ENCODE measurements around the gene PIPOX.
A peak's percentile ranks its signal among the peaks of the same experiment; 100 is the strongest.

PIPOX gene

GRCh38 chr17:29045026-29045425, 2.1 kb downstream of the PIPOX start:
- in situ Hi-C loops (cut with MboI; ENCODE audit: low pct_unique_long_range_greater_than_20kb, low sequenced_read_pairs), result no loop called here

DNA sequence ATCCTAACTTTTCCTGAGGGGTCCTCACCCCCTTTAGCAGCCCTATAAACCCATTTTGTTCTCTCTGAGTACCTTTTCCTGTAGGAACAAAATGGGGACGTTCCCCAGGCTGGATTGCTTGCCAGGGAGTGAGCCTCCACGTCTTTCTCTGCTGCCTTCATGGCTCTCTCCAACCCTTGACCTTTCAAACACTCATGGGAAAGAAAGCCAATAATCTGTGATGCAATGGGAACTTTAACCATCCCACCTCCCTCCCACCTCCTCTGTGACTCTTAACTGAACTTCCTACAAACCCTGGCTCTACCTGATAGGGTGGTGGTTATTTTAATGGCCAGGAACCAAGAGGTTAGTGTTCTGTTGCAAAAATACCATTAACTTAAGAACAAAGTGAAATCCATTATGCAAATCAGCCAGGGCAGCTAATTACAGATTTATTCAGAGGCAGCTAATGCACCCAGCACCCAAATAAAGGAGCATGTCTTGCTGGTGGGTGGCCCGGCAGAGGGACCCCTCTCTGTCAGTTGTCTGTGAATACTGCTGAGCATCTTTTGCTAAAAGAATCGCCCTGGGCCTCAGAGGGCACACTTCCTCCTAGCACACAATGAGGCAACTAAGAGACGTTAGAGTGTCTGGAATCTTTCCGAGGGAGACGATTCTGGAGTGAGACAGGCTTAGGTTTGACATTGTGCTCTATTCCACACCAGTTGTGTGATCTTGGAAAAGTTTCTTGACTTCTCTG, 3.0 kb downstream of the PIPOX start:
- in situ Hi-C loops (cut with MboI; ENCODE audit: low pct_unique_long_range_greater_than_20kb, low sequenced_read_pairs), result no loop called here
- no peak for DNase-seq

More at GRCh38 chr17:29045026-29045425, 2.1 kb downstream of the PIPOX start:
- DNase-seq, result no peak

DNA sequence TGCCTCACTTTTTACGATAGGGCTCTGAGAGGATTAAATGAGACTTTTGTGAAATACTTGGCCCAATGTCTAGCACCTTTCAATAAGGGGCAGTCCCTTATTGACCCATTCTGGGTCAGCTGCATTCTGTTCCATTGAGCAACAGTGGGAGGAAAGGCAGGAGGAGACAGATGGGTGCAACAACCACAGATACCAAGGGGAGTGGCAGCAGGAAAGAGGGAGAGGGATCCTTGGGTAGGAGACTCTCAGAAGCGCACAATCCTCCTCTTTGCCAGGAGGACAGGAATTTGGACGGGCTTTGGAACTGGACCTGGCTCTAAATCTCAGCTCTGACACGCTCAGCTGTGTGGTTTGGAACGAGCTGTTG, 3.5 kb downstream of the PIPOX start:
- in situ Hi-C loops (cut with MboI; ENCODE audit: low pct_unique_long_range_greater_than_20kb, low sequenced_read_pairs), result no loop called here
- no peak for DNase-seq

GRCh38 chr17:29048440-29049368, 5.8 kb downstream of the PIPOX start:
- no peak for DNase-seq
- in situ Hi-C loops (cut with MboI; ENCODE audit: low pct_unique_long_range_greater_than_20kb, low sequenced_read_pairs), result no loop called here

DNA sequence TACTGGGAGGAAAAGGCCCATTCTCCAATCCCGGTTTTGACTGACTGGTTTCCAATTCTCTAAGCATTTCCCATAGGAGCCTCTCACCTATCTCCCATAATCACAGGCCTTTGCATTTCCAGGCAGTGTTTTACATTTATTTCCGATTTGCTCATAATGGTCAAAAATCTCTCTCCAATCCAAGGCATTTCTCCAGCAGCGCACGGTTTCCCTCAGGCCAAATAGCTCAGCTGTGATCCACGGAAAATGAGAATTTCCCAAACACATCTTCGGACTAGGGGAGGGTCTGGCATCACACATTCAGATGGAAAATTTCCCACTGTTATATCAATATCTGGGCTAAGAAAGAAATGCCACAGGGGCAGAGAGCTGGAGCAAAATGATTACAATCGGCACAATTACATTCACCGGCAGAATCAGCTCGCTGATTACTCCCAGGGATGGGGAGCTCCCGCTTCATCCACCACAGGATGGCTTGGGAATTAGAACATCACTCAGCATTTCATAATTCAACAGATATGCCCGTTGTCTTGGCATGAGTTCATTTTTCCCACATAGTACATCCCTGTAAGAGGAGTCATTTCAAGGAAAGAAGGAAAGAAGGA, 6.7 kb downstream of the PIPOX start:
- in situ Hi-C loops (cut with MboI; ENCODE audit: low pct_unique_long_range_greater_than_20kb, low sequenced_read_pairs), result no loop called here
- no peak for DNase-seq

DNA sequence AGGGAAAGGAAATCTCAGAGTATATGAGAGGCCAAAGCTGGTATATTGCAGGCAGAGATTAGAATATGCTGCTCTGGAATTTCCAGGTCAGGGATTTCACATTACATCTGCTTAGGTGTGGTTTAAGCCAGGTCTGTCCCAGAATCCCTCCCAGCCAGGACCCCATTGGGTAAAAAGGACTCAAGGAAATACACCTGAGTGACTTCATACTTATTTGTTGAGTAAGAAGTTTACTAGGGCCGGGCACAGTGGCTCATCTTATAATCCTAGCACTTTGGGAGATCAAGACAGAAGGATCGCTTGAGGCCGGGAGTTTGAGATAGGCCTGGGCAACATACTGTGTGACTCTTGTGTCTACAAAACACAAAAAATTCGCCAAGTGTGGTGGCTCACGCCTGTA, 7.2 kb downstream of the PIPOX start:
- no peak for DNase-seq
- in situ Hi-C loops (cut with MboI; ENCODE audit: low pct_unique_long_range_greater_than_20kb, low sequenced_read_pairs), result no loop called here

GRCh38 chr17:29051194-29051593, 8.3 kb downstream of the PIPOX start:
- in situ Hi-C loops (cut with MboI; ENCODE audit: low pct_unique_long_range_greater_than_20kb, low sequenced_read_pairs), result no loop called here
- DNase-seq, result no peak

DNA sequence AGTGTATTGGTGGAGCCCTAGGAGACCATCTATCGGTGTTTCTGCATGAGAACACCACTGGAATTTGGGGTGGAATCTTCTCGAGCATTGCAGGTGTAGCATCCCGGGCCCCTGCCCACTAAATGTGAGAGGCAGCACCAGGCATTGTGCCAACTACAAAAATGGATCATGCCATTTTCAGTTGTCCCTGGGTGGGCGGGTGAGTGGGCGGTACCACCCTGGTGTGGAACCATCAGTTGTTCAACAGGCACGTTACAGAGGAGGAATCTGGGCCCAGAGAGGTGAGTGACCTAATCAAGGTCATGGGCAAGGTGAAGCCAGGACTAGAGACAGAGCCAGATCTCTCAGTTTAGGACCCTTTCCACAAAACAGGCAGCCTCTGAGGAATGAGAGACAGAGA, 8.8 kb downstream of the PIPOX start:
- in situ Hi-C loops (cut with MboI; ENCODE audit: low pct_unique_long_range_greater_than_20kb, low sequenced_read_pairs), result no loop called here
- DNase-seq, result no peak

DNA sequence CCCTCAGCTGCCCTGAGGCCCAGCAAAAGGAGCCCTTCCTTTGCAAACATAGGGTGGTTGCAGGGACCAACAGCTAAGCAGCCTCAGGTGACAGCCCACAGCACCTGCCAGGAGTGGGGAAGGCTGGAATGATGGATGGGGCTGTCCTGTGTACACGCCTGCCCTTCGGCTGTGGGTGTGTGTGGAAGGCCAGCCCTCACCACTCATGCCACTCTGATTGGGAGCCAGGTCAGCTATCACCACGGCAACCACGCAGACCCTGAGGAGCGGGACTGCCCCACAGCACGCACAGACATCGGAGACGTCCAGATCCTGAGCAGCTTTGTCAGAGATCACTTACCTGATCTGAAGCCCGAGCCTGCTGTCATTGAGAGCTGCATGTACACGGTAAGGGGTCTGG, 11.9 kb downstream of the PIPOX start:
- in situ Hi-C loops (cut with MboI; ENCODE audit: low pct_unique_long_range_greater_than_20kb, low sequenced_read_pairs), result no loop called here
- no peak for DNase-seq

DNA sequence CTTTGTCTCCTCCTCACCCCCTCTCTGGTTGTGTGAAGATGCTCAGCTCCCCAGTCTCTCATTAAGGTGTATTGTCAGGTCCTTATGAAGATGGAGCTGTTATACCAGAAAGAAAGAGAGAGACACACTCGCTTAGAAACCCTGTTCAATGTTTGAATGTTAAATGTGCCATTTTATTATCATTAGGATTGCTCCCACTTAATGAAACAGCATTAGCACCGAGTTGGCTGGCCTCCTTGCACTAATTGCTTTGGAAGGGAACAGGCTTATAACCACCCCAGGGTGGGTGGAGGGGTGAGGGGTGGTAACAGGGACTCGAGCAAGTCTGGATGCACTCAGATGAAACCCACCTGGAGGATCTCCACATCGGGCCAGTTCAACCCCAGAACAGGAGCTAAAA, 14.4 kb downstream of the PIPOX start:
- DNase-seq, result no peak
- in situ Hi-C loops (cut with MboI; ENCODE audit: low pct_unique_long_range_greater_than_20kb, low sequenced_read_pairs), result no loop called here

DNA sequence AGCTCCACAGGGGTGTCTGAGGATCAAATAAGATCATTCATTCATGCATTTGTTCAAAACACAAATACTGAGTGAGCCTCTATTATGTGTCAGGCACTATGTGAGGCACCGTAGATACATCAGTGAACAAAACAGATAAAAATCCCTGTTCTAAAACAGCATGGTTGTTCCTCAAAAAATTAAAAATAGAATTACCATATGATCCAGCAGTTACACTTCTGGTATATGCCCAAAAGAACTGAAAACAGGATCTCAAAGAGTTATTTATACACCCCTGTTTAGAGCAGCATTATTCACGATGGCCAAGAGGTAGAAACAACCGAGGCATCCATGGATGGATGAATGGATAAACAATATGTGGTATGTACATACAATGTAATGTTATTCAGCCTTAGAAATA, 15.4 kb downstream of the PIPOX start:
- in situ Hi-C loops (cut with MboI; ENCODE audit: low pct_unique_long_range_greater_than_20kb, low sequenced_read_pairs), result no loop called here
- DNase-seq, result no peak

DNA sequence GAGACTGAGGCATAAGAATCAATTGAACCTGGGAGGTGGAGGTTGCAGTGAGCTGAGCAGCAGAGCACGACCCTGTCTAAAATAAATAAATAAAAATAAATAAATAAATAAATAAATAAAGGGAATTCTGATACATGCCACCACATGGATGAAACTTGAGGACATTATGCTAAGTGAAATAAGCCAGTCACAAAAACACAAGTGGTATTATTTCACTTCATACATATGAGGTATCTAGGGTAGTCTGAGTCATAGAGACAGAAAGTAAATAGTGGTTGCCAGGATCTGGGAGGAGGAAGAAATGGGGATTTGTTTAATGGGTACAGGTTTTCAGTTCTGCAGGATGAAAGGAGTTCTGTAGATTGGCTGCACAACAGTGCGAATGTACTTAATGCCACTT, 16.3 kb downstream of the PIPOX start:
- DNase-seq, result no peak
- in situ Hi-C loops (cut with MboI; ENCODE audit: low pct_unique_long_range_greater_than_20kb, low sequenced_read_pairs), result no loop called here

- in situ Hi-C loops (cut with MboI; ENCODE audit: low pct_unique_long_range_greater_than_20kb, low sequenced_read_pairs), result no loop called here
- peak; percentile 24 for DNase-seq
These were observed 17.5 kb downstream of the PIPOX start for GRCh38 chr17:29060475-29060874.

- peak; percentile 27 for DNase-seq
- in situ Hi-C loops (cut with MboI; ENCODE audit: low pct_unique_long_range_greater_than_20kb, low sequenced_read_pairs), result no loop called here
These were observed 18.1 kb downstream of the PIPOX start for GRCh38 chr17:29061036-29061435.

DNA sequence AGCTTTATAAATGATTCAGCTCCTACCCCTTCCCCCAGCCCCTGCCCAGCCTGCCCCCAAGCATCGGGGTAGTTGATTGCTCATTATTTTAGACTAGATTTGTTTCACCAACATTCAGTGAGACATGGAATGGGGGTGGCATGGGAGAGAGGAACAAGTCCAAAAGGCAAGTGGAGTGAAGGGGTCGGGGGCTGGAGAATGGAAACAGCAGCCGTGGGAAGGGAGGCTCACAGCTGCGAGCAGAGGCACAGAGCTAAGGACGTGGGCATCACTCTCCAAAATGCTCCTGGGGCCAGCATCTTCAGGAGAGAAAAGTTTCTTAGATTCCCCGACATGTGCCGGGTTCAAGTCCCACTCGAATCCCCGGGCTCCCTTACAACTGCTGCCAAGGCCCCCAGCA, 19.3 kb downstream of the PIPOX start:
- no peak for DNase-seq
- in situ Hi-C loops (cut with MboI; ENCODE audit: low pct_unique_long_range_greater_than_20kb, low sequenced_read_pairs), result no loop called here

DNA sequence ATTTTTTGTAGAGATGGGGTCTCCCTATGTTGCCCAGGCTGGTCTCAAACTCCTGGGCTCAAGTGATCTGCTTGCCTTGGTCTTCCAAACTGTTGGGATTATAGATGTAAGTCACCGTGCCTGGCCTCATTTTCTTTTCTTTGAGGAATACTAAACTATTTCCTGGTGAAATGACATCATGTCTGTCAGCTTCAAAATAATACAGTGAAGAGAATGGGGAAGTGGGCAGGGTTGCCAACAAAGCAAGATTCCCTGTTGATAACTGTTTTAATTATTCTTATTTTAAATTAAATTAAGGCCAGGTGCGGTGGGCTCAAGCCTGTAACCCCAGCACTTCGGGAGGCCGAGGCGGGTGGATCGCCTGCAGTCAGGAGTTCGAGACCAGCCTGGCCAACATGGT, 21.1 kb downstream of the PIPOX start:
- peak; percentile 51 for DNase-seq
- in situ Hi-C loops (cut with MboI; ENCODE audit: low pct_unique_long_range_greater_than_20kb, low sequenced_read_pairs), result no loop called here

- DNase-seq, result no peak
- in situ Hi-C loops (cut with MboI; ENCODE audit: low pct_unique_long_range_greater_than_20kb, low sequenced_read_pairs), result no loop called here
These were observed 23.1 kb downstream of the PIPOX start for GRCh38 chr17:29066047-29066446.

GRCh38 chr17:29066606-29067005, 23.7 kb downstream of the PIPOX start:
- no peak for DNase-seq
- in situ Hi-C loops (cut with MboI; ENCODE audit: low pct_unique_long_range_greater_than_20kb, low sequenced_read_pairs), result no loop called here

- in situ Hi-C loops (cut with MboI; ENCODE audit: low pct_unique_long_range_greater_than_20kb, low sequenced_read_pairs), result no loop called here
- no peak for DNase-seq
These were observed 25.9 kb downstream of the PIPOX start for GRCh38 chr17:29068818-29069217.

GRCh38 chr17:29069526-29070041, 26.6 kb downstream of the PIPOX start:
- no peak for DNase-seq
- in situ Hi-C loops (cut with MboI; ENCODE audit: low pct_unique_long_range_greater_than_20kb, low sequenced_read_pairs), result no loop called here

Data from KBM-7 (cell line).